Osteoblast (primary cell): Measurements from ENCODE around the gene EXD3. TPM values are rescaled to one million over a fixed set of nuclear protein-coding genes. Genes with fewer than 3 reads are reported as not detected.
A peak's percentile ranks its signal among the peaks of the same experiment; 100 is the strongest.
"Not testable (repeated sequence)": the region's sequence is repeated elsewhere in the genome, so short reads cannot be mapped to it uniquely, and the experiment has no call there.

ENCODE experiments used
- DNase-seq: peaks from one replicate; pipeline ENCODE4 v3.0.0; 2011; ENCODE audit warnings: low spot score, mixed read lengths; ENCODE audit not compliant: insufficient read length; ENCODE audit errors: missing footprints
- H2AFZ ChIP-seq: 2 replicates; pipeline ENCODE4 v1.6.0; 2011; ENCODE audit warnings: mild to moderate bottlenecking, low read length
- H3K27ac ChIP-seq: 2 replicates; pipeline ENCODE4 v1.5.1; 2011; ENCODE audit warnings: mild to moderate bottlenecking, low read depth, low read length, moderate library complexity
- H3K27me3 ChIP-seq: 2 replicates; pipeline ENCODE4 v1.6.0; 2012; ENCODE audit warnings: mild to moderate bottlenecking, control low read depth, inconsistent platforms, low read length, moderate library complexity; ENCODE audit not compliant: insufficient read depth
- H3K36me3 ChIP-seq: 2 replicates; pipeline ENCODE4 v1.5.1; 2011; ENCODE audit warnings: mild to moderate bottlenecking, low read length, control low read depth, moderate library complexity; ENCODE audit not compliant: insufficient read depth
- H3K4me1 ChIP-seq: 2 replicates; pipeline ENCODE4 v1.5.1; 2011; ENCODE audit warnings: mild to moderate bottlenecking, low read length, control low read depth, moderate library complexity; ENCODE audit not compliant: insufficient read depth
- H3K4me2 ChIP-seq: 2 replicates; pipeline ENCODE4 v1.6.0; 2011; ENCODE audit warnings: mild to moderate bottlenecking, low read length; ENCODE audit not compliant: insufficient read depth
- H3K4me3 ChIP-seq: fragments of 200-600 bp; sonication (generic); 3 replicates; pipeline ENCODE4 v1.5.1; 2012; ENCODE audit warnings: mild to moderate bottlenecking, low read length, inconsistent platforms; ENCODE audit not compliant: insufficient read depth
- H3K79me2 ChIP-seq: 2 replicates; pipeline ENCODE4 v1.6.0; 2012; ENCODE audit warnings: mild to moderate bottlenecking, low read length, control low read depth, inconsistent platforms; ENCODE audit not compliant: insufficient read depth
- H3K9me3 ChIP-seq: 2 replicates; pipeline ENCODE4 v1.5.1; 2011; ENCODE audit warnings: low read depth, low read length, control low read depth
- H4K20me1 ChIP-seq: 2 replicates; pipeline ENCODE4 v1.6.0; 2012; ENCODE audit warnings: mild to moderate bottlenecking, low read length, control low read depth; ENCODE audit not compliant: insufficient read depth
- CTCF ChIP-seq: IDR thresholded peaks from 2 replicates; pipeline ENCODE4 v1.5.1; 2011; ENCODE audit warnings: mild to moderate bottlenecking, low read depth, low read length, moderate library complexity; ENCODE audit errors: extremely low read depth
- total RNA-seq: library from RNA; depleted of rRNA; stranded (reverse); fragments of >200 nt; gene quantifications from 2 replicates; pipeline ENCODE4 v1.2.3, GENCODE V29; 2012

Gene EXD3
- total RNA-seq, 1 donor = 7.6 TPM

GRCh38 chr9:137381501-137382443 lies 41.2 kb downstream of the EXD3 start:
- H3K27me3 ChIP-seq = no peaks in the 10 kb centered on the region
- peak; percentile 90 for DNase-seq
- no peaks in the 10 kb centered on the region for H3K79me2 ChIP-seq
- H3K4me2 ChIP-seq = no peak overlapping the region
- no peaks in the 10 kb centered on the region for H3K36me3 ChIP-seq
- H3K4me3 ChIP-seq = no peak overlapping the region
- no peaks in the 10 kb centered on the region for H3K4me1 ChIP-seq
- no peaks in the 10 kb centered on the region for H3K9me3 ChIP-seq
- H4K20me1 ChIP-seq = no peaks in the 10 kb centered on the region
- H2AFZ ChIP-seq = no peak overlapping the region
- H3K27ac ChIP-seq = no peak overlapping the region
- TF ChIP-seq CTCF = no peak

- Histone ChIP-seq H3K27me3 (no peaks in the 10 kb centered on the region), H4K20me1 (no peaks in the 10 kb centered on the region), H3K79me2 (no peaks in the 10 kb centered on the region), H2AFZ (no peak overlapping the region), H3K4me1 (no peaks in the 10 kb centered on the region), H3K36me3 (no peaks in the 10 kb centered on the region), H3K9me3 (no peaks in the 10 kb centered on the region), H3K27ac (no peak overlapping the region), H3K4me3 (no peak overlapping the region), H3K4me2 (no peak overlapping the region)
- no peak for TF ChIP-seq CTCF
- DNase-seq = peak; percentile 70
Observed at GRCh38 chr9:137380606-137381005, 42.4 kb downstream of the EXD3 start.

GRCh38 chr9:137380171-137380570 lies 42.8 kb downstream of the EXD3 start:
- H2AFZ ChIP-seq = no peak overlapping the region
- TF ChIP-seq CTCF = no peak
- no peak overlapping the region for H3K4me3 ChIP-seq
- H3K27me3 ChIP-seq = no peaks in the 10 kb centered on the region
- H3K27ac ChIP-seq = no peak overlapping the region
- peak; percentile 89 for DNase-seq
- H3K36me3 ChIP-seq = no peaks in the 10 kb centered on the region
- no peak overlapping the region for H3K4me2 ChIP-seq
- no peaks in the 10 kb centered on the region for H3K79me2 ChIP-seq
- no peaks in the 10 kb centered on the region for H3K9me3 ChIP-seq
- H4K20me1 ChIP-seq = no peaks in the 10 kb centered on the region
- H3K4me1 ChIP-seq = no peaks in the 10 kb centered on the region

- Histone ChIP-seq H3K36me3 (no peaks in the 10 kb centered on the region), H3K4me3 (no peak overlapping the region), H4K20me1 (no peaks in the 10 kb centered on the region), H2AFZ (no peak overlapping the region), H3K9me3 (no peaks in the 10 kb centered on the region), H3K4me2 (no peak overlapping the region), H3K79me2 (no peaks in the 10 kb centered on the region), H3K4me1 (no peaks in the 10 kb centered on the region), H3K27ac (no peak overlapping the region), H3K27me3 (no peaks in the 10 kb centered on the region)
- DNase-seq = peak; percentile 69
- no peak for TF ChIP-seq CTCF
Observed at GRCh38 chr9:137379761-137380161, 43.2 kb downstream of the EXD3 start.

- H3K36me3 ChIP-seq, H3K79me2 ChIP-seq, H3K27me3 ChIP-seq, H4K20me1 ChIP-seq, H3K4me3 ChIP-seq, H3K27ac ChIP-seq, H3K9me3 ChIP-seq, H3K4me2 ChIP-seq, H2AFZ ChIP-seq, H3K4me1 ChIP-seq: not testable (repeated sequence)
- DNase-seq = peak; percentile 9
Observed at GRCh38 chr9:137378688-137379410, 44.1 kb downstream of the EXD3 start.
